Measurements from ENCODE around the gene GOLGA8S.
"Not testable (repeated sequence)": the region's sequence is repeated elsewhere in the genome, so short reads cannot be mapped to it uniquely, and the experiment has no call there.

The GOLGA8S gene

GRCh38 chr15:23398357-23398756 lies 43.8 kb downstream of the GOLGA8S start:
- not testable (repeated sequence) for DNase-seq

GRCh38 chr15:23399207-23399606 lies 44.7 kb downstream of the GOLGA8S start:
- not testable (repeated sequence) for DNase-seq

- no peak for DNase-seq
These were observed 47.1 kb downstream of the GOLGA8S start for GRCh38 chr15:23401627-23402026.

- no peak for DNase-seq
These were observed 47.6 kb downstream of the GOLGA8S start for GRCh38 chr15:23402140-23402539.

GRCh38 chr15:23402544-23402943 lies 48.0 kb downstream of the GOLGA8S start:
- DNase-seq: no peak

GRCh38 chr15:23403550-23403949 lies 49.0 kb downstream of the GOLGA8S start:
- DNase-seq: no peak

- no peak for DNase-seq
These were observed 57.3 kb downstream of the GOLGA8S start for GRCh38 chr15:23411841-23412240.

GRCh38 chr15:23412881-23413600 lies 58.5 kb downstream of the GOLGA8S start:
- not testable (repeated sequence) for DNase-seq

Data from fibroblast of skin of right biceps (primary cell).